ENCODE data around the gene SRBD1.

- TF ChIP-seq POLR2A (IDR thresholded peaks at IDR 0.05) = no peak
- TF ChIP-seq CTCF (IDR thresholded peaks at IDR 0.05) = no peak
Measured at GRCh38 chr2:45614330-45614729, 3.3 kb upstream of the SRBD1 start.

Measured in stomach (tissue), 4 donors.